Panc1 (cell line): ENCODE measurements around the gene ZFAND2B.

ENCODE experiments used
- POLR2AphosphoS5 ChIP-seq: IDR thresholded peaks from 2 replicates; pipeline ENCODE4 v1.6.1; 2012; ENCODE audit warnings: mild to moderate bottlenecking, low read depth, low read length, moderate library complexity
- SIN3A ChIP-seq: IDR thresholded peaks from 2 replicates; pipeline ENCODE4 v1.6.1; 2012; ENCODE audit warnings: low read depth, mild to moderate bottlenecking, low read length, moderate library complexity, borderline replicate concordance; ENCODE audit not compliant: insufficient read depth
- TF ChIP-seq, protein P1 (sequence below): fragments of 450-650 bp; IDR thresholded peaks from 2 replicates; pipeline ENCODE4 v1.5.1; 2017; ENCODE audit warnings: mild to moderate bottlenecking
- TF ChIP-seq, protein P2 (sequence below), 2 experiments: IDR thresholded peaks; 2 replicates each; pipeline ENCODE4 v1.6.1; 2011 to 2012; ENCODE audit warnings: low read depth in 2 of 2, control low read depth in 1 of 2, low read length in 1 of 2, mild to moderate bottlenecking in 1 of 2, moderate library complexity in 1 of 2; ENCODE audit not compliant: insufficient read depth in 1 of 2

DNA sequence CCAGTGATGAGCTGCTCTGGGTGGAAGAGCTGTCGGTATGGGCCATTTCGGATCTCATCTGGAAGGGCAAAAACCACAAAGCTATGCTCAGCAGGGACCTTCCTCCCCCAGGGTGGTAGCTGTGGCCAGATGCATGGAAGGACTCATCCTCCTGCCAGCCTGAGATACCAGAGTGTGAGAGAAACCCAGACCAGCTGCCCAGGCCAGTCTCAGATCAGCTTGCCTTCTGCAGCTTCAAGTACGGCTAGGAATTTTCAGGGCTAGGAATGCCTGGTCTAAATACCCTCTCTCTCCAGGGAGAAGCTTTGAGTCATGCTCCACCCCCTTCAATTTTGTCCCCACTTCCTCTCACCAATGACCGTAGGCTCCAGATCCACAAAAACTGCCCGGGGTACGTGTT, 45.1 kb downstream of the ZFAND2B start:
- TF ChIP-seq, protein P1, sequence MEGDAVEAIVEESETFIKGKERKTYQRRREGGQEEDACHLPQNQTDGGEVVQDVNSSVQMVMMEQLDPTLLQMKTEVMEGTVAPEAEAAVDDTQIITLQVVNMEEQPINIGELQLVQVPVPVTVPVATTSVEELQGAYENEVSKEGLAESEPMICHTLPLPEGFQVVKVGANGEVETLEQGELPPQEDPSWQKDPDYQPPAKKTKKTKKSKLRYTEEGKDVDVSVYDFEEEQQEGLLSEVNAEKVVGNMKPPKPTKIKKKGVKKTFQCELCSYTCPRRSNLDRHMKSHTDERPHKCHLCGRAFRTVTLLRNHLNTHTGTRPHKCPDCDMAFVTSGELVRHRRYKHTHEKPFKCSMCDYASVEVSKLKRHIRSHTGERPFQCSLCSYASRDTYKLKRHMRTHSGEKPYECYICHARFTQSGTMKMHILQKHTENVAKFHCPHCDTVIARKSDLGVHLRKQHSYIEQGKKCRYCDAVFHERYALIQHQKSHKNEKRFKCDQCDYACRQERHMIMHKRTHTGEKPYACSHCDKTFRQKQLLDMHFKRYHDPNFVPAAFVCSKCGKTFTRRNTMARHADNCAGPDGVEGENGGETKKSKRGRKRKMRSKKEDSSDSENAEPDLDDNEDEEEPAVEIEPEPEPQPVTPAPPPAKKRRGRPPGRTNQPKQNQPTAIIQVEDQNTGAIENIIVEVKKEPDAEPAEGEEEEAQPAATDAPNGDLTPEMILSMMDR, result no peak
- TF ChIP-seq POLR2AphosphoS5 (no peak), SIN3A (no peak)
- TF ChIP-seq, protein P2, sequence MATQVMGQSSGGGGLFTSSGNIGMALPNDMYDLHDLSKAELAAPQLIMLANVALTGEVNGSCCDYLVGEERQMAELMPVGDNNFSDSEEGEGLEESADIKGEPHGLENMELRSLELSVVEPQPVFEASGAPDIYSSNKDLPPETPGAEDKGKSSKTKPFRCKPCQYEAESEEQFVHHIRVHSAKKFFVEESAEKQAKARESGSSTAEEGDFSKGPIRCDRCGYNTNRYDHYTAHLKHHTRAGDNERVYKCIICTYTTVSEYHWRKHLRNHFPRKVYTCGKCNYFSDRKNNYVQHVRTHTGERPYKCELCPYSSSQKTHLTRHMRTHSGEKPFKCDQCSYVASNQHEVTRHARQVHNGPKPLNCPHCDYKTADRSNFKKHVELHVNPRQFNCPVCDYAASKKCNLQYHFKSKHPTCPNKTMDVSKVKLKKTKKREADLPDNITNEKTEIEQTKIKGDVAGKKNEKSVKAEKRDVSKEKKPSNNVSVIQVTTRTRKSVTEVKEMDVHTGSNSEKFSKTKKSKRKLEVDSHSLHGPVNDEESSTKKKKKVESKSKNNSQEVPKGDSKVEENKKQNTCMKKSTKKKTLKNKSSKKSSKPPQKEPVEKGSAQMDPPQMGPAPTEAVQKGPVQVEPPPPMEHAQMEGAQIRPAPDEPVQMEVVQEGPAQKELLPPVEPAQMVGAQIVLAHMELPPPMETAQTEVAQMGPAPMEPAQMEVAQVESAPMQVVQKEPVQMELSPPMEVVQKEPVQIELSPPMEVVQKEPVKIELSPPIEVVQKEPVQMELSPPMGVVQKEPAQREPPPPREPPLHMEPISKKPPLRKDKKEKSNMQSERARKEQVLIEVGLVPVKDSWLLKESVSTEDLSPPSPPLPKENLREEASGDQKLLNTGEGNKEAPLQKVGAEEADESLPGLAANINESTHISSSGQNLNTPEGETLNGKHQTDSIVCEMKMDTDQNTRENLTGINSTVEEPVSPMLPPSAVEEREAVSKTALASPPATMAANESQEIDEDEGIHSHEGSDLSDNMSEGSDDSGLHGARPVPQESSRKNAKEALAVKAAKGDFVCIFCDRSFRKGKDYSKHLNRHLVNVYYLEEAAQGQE (IDR thresholded peaks at IDR 0.05; ENCODE audit: insufficient read depth in 1 of 2, low read depth in 2 of 2, low read length in 1 of 2), result no peak
